Muscle layer of duodenum (tissue), 2 donors: ENCODE results near the gene WIPF2.

ENCODE experiments used
- H3K27ac ChIP-seq: one replicate; pipeline ENCODE4 v1.7.0; 2013; ENCODE audit warnings: mild to moderate bottlenecking, low read length
- H3K27me3 ChIP-seq: one replicate; pipeline ENCODE4 v1.7.0; 2013; ENCODE audit warnings: low read depth, mild to moderate bottlenecking, control low read depth, low read length
- H3K36me3 ChIP-seq, 2 donors: one replicate each; pipeline ENCODE4 v1.7.0; 2013; ENCODE audit warnings: low read length in 2 of 2, control low read depth in 1 of 2, mild to moderate bottlenecking in 1 of 2; ENCODE audit not compliant: insufficient read depth in 2 of 2, control insufficient read depth in 1 of 2
- H3K4me1 ChIP-seq, 2 donors: one replicate each; pipeline ENCODE4 v1.7.0; 2013; ENCODE audit warnings: low read length in 2 of 2, mild to moderate bottlenecking in 2 of 2, control low read depth in 1 of 2, moderate library complexity in 1 of 2; ENCODE audit not compliant: insufficient read depth in 2 of 2, control insufficient read depth in 1 of 2
- H3K4me3 ChIP-seq, 2 donors: one replicate each; pipeline ENCODE4 v1.7.0; 2013; ENCODE audit warnings: low read length in 2 of 2, low read depth in 1 of 2, mild to moderate bottlenecking in 1 of 2
- H3K9me3 ChIP-seq, 2 donors: one replicate each; pipeline ENCODE4 v1.7.0; 2013; ENCODE audit warnings: low read length in 2 of 2, control low read depth in 1 of 2, mild to moderate bottlenecking in 1 of 2; ENCODE audit not compliant: control insufficient read depth in 1 of 2
- donor health status: healthy.

The WIPF2 gene

DNA sequence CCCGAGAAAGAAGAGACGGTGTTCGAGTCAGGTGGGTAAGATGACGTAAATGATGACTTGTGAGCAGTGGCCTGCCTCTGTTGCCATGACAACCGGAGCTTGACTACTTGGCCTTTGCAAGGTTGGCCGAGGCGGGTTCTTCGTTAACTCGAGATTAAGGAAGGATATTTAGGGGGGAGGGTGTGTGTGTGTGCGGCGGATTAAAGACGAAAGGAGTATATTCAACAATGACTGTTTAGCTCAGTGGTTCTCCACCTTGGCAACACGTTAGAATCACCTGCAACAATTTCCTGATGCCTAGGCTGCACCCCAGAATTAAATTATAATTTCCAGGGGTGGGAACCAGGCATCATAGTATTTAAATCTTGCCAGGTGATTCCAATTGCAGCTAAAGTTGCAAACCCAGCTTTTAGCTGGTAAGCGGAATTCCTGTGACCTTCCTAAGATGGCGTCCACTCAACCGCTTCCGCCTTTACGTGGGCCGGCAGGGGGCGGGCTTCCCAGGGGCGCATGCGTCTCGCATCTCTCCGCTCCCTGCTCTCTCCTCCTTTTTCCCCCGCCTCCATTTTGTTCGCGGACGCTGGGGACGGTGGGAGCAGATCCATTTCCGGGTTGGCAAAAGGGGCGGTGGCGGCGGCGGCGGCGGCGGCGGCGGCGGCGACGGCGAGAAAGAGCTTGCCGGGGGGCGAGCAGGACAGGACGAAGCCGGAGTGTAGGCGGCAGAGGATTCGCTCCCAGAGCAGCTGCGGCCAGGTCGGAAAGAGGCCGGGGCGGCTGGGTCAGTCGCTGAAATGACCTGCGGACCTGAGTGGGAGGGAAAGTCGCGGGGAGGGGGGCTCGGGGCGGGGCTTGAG, at the start of gene WIPF2:
WIPF2 (plus strand) TSS at position 565 of the 854 bp plus-strand sequence. CDS start 37,156 bp downstream, outside the sequence.
- H3K27ac ChIP-seq: peak within 1 kb of the TSS; percentile 90
- no peaks in the 10 kb centered on the region for H3K27me3 ChIP-seq
- H3K4me1 ChIP-seq: peaks cover 0 to 6% of the 10 kb centered on the region in 2 donors
- H3K4me3 ChIP-seq: peak within 1 kb of the TSS; percentile 77 to 97
- H3K36me3 ChIP-seq: no peaks in the 10 kb centered on the region
- H3K9me3 ChIP-seq: no peaks in the 10 kb centered on the region

DNA sequence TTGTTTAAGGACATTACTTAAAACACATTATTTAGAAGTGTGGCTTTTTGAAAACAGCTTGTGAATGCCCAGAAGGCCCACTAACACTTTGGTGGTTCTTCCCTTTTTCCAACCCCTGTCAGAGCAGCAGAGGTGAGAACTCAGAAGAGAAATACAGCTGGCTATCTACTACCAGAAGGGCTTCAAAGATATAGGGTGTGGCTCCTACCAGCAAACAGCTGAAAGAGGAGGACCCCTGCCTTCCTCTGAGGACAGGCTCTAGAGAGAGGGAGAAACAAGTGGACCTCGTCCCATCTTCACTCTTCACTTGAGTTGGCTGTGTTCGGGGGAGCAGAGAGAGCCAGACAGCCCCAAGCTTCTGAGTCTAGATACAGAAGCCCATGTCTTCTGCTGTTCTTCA, 48.8 kb upstream of the WIPF2 start:
- Histone ChIP-seq H3K36me3 (peaks cover 59 to 70% of the 10 kb centered on the region in 2 donors), H3K4me3 (no peak overlapping the region), H3K27me3 (no peaks in the 10 kb centered on the region), H3K9me3 (no peaks in the 10 kb centered on the region), H3K4me1 (peaks cover 0 to 12% of the 10 kb centered on the region in 2 donors), H3K27ac (no peak overlapping the region)

DNA sequence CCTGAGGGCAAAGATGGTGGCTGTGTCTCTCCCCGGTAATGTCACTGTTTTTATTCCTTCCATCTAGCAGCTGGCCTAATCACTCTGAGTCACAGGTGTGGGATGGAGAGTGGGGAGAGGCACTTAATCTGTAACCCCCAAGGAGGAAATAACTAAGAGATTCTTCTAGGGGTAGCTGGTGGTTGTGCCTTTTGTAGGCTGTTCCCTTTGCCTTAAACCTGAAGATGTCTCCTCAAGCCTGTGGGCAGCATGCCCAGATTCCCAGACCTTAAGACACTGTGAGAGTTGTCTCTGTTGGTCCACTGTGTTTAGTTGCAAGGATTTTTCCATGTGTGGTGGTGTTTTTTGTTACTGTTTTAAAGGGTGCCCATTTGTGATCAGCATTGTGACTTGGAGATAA, 47.4 kb upstream of the WIPF2 start:
- Histone ChIP-seq H3K27ac (no peak overlapping the region), H3K4me1 (peaks cover 1 to 12% of the 10 kb centered on the region in 2 donors), H3K36me3 (peaks cover 57 to 59% of the 10 kb centered on the region in 2 donors), H3K4me3 (no peak overlapping the region), H3K9me3 (no peaks in the 10 kb centered on the region), H3K27me3 (no peaks in the 10 kb centered on the region)

DNA sequence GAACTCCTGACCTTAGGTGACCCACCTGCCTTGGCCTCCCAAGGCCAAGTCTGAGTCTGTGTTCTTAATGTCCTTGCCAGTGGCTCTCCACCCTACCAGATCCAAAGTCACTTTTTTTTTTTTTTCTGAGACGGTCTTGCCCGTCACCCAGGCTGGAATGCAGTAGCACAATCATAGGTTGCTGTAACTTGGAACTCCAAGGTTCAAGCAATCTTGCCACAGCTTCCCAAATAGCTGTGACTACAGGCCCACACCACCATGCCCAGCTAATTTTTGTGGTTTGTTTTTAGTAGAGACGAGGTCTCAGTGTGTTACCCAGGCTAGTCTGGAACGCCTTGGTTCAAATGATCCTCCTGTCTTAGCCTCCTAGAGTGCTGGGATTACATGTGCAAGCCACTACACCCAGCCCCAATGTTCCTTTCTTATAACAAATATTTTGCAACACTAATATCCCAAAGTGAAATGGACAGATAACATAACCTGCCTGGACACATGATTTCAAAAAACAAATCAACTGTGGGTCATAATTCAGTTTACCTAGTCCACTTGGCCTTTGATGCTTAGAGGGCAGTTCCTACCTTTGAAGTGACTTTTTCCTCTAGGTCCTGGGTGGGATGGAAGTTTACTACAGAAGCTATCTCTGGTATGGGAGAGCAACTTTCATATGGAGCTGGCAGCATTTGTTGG, 45.9 kb upstream of the WIPF2 start:
- peaks cover 43 to 49% of the 10 kb centered on the region in 2 donors for H3K36me3 ChIP-seq
- no peaks in the 10 kb centered on the region for H3K27me3 ChIP-seq
- no peak overlapping the region for H3K27ac ChIP-seq
- no peaks in the 10 kb centered on the region for H3K9me3 ChIP-seq
- peaks cover 4 to 15% of the 10 kb centered on the region in 2 donors for H3K4me1 ChIP-seq
- no peak overlapping the region for H3K4me3 ChIP-seq

DNA sequence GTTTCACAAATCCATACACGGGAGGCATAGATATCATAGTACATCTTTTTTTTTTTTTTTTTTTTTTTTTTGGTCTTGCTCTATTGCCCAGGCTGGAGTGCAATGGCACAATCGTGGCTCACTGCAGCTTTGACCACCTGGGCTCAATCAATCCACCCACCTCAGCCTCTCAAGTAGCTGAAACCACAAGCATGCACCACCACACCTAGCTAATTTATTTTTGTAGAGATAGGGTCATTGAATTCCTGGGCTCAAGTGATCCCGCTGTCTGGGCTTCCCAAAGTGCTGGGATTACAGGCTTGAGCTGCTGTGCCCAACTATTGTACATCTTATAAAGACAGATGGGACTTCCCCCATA, 45.3 kb upstream of the WIPF2 start:
- H3K27me3 ChIP-seq: no peaks in the 10 kb centered on the region
- peaks cover 41 to 46% of the 10 kb centered on the region in 2 donors for H3K36me3 ChIP-seq
- H3K4me1 ChIP-seq: peaks cover 4 to 10% of the 10 kb centered on the region in 2 donors
- H3K4me3 ChIP-seq: no peak overlapping the region
- H3K27ac ChIP-seq: no peak overlapping the region
- no peaks in the 10 kb centered on the region for H3K9me3 ChIP-seq

DNA sequence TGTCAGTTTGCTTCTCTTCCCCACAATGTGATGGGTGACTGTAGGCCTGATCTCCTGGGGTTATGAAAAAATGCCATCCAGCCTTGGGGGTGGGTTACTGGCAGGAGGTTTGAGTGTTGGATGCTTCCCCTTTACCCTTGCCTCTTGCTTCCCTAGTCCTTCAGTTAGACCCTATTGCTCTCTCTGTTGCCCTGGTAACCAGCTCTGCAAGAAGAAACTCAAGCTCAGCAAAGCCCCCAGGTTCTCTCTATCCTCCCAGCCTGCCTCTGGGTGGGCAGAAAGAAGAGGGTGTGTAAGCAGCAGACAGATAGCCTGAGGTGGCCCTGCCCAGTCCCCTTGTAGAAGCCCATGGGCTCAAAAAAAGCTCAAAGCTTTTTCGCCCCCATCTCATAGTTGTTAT, 44.6 kb upstream of the WIPF2 start:
- H3K27ac ChIP-seq: no peak overlapping the region

GRCh38 chr17:40175928-40176753, 43.0 kb upstream of the WIPF2 start:
- Histone ChIP-seq H3K9me3 (no peaks in the 10 kb centered on the region), H3K4me3 (no peak overlapping the region), H3K4me1 (peaks cover 4 to 9% of the 10 kb centered on the region in 2 donors), H3K27ac (peak overlapping the region; percentile 79), H3K36me3 (peaks cover 22 to 24% of the 10 kb centered on the region in 2 donors), H3K27me3 (no peaks in the 10 kb centered on the region)

More for the DNA sequence above, 44.6 kb upstream of the WIPF2 start:
- peaks cover 4 to 9% of the 10 kb centered on the region in 2 donors for H3K4me1 ChIP-seq
- no peaks in the 10 kb centered on the region for H3K9me3 ChIP-seq
- peaks cover 36 to 39% of the 10 kb centered on the region in 2 donors for H3K36me3 ChIP-seq
- no peaks in the 10 kb centered on the region for H3K27me3 ChIP-seq
- H3K4me3 ChIP-seq: no peak overlapping the region

DNA sequence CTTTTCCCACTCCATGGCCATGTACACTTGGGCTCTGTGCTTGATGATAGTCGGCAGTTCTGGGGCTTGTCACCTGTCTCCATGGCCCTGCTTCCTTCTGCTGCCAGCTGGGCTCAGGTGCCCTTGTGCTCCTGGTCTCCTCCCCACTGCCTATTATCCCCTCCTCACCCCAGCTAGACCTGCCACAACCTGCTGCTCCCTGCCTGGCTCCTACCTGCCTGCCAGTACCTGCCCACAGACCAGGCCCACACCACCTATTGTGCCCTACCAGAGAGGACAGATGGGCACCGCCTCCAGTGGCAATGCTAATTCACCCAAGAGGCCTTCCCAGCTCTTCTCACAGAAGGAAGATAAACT, 42.4 kb upstream of the WIPF2 start:
- Histone ChIP-seq H3K4me1 (peaks cover 4 to 9% of the 10 kb centered on the region in 2 donors), H3K4me3 (peak overlapping the region in 1 of 2 donors; percentile 30), H3K9me3 (no peaks in the 10 kb centered on the region), H3K36me3 (peaks cover 16 to 18% of the 10 kb centered on the region in 2 donors), H3K27ac (peak overlapping the region; percentile 79), H3K27me3 (no peaks in the 10 kb centered on the region)

DNA sequence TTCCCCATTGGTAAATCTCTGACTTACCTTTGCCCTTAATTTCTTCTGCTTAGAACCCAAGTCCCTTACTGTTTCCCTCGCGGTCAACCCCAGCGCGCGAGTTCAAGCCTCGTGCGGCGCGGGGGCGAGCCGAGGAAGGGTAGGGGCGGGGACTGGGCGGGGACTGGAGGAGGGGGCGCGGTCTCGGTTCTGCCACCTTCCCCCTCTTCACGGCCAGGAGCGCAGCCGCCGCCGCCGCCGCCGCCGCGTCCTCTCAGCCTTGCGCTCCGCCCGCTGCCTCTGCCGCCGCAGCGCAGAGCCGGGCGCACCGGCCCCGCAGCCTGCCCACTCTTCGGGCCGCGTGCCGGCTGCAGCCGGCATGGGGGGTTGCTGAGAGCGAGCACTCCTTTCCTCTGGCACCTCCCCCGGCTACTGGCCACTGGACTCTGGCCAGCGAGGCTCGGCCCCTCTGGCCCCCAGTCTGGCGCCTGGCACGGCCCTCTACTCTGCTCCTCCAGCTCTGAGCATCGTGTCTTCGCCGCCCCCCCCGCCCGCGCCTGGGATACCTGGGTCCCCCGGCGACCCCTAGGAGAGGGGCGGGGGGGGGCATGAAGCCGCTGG, 41.7 kb upstream of the WIPF2 start, which contains the start of gene RAPGEFL1:
RAPGEFL1 (plus strand) TSS at position 196 of the 600 bp plus-strand sequence; CDS start at position 588, 392 bp downstream.
- Histone ChIP-seq H3K36me3 (peaks cover 10 to 15% of the 10 kb centered on the region in 2 donors), H3K4me3 (peak within 1 kb of the TSS; percentile 30 to 70), H3K9me3 (no peaks in the 10 kb centered on the region), H3K27me3 (no peaks in the 10 kb centered on the region), H3K27ac (peak within 1 kb of the TSS; percentile 79), H3K4me1 (peaks cover 4 to 9% of the 10 kb centered on the region in 2 donors)

DNA sequence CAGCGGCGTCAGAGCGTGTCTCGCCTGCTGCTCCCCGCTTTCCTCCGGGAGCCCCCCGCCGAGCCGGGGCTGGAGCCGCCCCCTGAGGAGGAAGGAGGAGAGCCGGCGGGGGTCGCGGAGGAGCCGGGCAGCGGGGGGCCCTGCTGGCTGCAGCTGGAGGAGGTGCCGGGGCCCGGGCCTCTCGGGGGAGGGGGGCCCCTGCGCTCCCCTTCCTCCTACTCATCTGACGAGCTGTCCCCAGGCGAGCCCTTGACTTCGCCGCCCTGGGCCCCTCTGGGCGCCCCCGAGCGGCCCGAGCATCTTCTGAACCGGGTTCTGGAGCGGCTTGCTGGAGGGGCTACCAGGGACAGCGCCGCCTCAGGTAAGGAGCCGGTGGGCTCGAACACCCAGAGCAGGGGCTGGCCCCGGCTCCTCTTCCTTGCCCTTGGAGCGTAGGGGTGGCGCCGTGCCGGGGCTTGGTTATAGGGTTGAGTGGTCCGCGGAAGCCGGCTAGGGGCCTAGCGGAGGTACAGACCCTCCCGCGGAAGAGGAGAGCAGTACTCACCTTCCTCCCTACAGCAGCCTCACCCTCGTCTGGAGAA, 41.0 kb upstream of the WIPF2 start:
- Histone ChIP-seq H3K4me1 (peaks cover 4 to 9% of the 10 kb centered on the region in 2 donors), H3K36me3 (peaks cover 8 to 15% of the 10 kb centered on the region in 2 donors), H3K4me3 (peak overlapping the region in 1 of 2 donors; percentile 70), H3K27me3 (no peaks in the 10 kb centered on the region), H3K9me3 (no peaks in the 10 kb centered on the region), H3K27ac (peak overlapping the region; percentile 75)
